ENCODE results near the gene TTBK1.

DNA sequence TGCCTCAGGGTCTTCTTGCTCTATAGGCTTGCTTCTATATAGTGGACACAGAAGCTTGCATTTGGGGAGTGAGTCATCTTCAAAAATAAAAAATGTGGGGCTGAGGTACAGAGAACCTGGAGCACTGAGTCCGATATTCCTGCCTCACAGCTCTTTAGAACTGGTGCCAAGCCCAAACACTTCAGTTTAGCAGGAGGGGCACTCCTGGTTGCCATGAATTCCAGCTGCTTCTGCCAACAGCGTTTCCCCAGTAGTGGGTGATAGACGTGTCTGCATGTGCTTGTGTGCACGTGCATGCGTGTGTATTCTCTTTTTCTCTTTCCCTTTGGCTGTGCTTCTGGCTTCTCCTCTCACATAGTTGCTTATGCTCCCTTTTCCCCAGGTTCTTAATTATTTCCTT, 25.9 kb upstream of the TTBK1 start:
- no peak for TF ChIP-seq CTCF (IDR thresholded peaks at IDR 0.05)
- TF ChIP-seq EZH2 (IDR thresholded peaks at IDR 0.05; ENCODE audit: borderline replicate concordance, insufficient read depth, low read depth, low read length, poor library complexity, severe bottlenecking): no peak

Measured in B cell (primary cell).